GM21360 (cell line): ENCODE results near the gene IFNAR1.
"Not testable (repeated sequence)": the region's sequence is repeated elsewhere in the genome, so short reads cannot be mapped to it uniquely, and the experiment has no call there.

Experiments used
- ATAC-seq: cut with Tn5 transposase; IDR thresholded peaks from one replicate; pipeline ENCODE4 v1.9.1; 2021; ENCODE audit warnings: mild to moderate bottlenecking, moderate library complexity; ENCODE audit not compliant: unreplicated experiment

IFNAR1 gene

DNA sequence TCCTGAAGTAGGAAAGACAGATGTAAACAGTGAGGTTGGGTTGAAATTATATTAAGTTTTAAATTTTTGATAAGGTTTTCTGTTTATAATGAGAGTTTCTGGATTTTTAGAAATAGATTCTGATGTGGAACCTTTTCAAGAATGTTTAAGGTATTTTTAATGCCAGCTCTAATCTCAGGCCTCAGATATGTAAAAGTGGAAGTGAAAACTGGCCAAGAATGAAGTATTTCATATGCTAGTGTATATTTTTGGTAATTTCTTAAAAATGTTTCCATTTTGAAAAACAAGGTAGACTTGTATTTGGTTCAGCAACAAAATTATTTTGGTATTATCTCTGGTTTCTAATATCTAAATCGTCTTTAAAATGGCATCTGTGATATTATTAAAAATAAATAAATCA is 14.4 kb downstream of the IFNAR1 start:
- ATAC-seq = no peak

DNA sequence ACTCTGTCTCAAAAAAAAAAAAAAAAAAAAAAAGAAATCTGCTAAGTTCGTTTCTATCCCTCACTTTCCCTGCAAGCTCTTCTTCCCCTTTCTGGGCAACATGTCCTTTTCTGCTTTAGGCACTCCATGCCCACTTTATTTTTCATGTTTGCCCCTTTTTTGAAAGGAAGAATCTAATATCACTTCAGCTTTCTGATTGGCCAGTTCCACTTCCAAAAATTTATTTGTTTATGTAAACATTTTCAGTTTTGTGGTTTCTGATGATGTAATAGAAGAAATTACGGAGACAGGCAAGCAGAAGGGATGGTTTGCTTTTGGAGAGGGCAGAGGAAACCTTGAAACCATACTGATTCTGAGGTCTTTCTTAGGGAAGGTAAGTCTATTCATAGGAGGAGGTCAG is 15.1 kb downstream of the IFNAR1 start:
- no peak for ATAC-seq

DNA sequence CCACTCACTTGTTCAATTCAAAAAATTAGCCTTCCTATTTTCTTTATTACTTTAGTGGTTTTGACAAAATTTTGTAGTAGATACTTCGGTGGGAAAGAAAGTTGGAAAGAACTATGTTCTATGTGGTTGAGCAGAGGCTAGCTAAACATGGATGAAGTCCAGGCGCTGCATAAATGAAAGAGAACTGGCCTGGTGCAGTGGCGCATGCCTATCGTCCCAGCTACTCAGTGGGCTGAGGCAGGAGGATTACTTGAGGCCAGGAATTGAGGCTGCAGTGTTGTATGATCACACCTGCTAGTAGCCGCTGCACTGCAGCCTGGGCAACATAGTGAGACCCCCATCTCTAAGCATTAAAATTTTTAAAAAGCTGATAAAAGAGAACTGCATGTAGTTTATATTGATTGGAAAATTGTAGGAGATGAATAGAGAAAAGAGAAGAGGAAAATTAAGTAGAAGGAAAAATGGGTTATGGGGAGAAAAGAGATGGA is 21.0 kb downstream of the IFNAR1 start:
- ATAC-seq = no peak

DNA sequence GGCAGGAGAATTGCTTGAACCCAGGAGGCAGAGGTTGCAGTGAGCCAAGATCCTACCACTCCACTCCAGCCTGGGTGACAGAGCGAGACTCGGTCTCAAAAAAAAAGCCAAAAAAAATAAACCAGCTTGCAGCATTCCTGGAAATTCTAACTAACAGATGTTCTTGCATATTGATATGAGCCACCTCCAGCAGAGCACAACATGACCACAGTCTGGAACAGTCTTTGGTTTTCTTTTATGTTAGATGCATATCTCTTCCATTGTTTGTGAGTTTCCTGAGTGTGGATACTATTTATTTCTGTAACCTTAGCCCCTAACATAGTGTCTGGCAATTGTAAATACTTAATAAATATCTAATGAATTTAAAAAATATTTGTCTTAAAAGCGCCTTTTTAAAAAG is 23.9 kb downstream of the IFNAR1 start:
- ATAC-seq = no peak

DNA sequence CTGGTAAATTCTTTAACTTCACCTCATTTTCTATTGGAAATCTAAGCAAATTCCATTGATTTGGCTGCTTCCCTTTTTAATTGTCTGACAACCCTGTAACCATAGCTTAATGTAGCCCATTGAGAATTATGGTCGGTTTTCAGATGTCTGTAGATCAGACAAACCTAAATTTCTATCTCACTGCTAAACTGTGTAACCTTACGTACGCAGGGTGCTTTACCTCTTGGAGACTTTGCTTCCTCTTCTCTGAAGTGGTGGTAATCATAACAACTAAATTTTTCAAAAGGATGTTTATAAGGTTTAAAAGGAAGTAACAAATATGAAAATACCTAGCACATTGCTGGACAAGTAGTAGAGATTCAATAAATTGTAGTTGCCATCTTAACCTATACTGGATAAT is 25.9 kb downstream of the IFNAR1 start:
- ATAC-seq = no peak

DNA sequence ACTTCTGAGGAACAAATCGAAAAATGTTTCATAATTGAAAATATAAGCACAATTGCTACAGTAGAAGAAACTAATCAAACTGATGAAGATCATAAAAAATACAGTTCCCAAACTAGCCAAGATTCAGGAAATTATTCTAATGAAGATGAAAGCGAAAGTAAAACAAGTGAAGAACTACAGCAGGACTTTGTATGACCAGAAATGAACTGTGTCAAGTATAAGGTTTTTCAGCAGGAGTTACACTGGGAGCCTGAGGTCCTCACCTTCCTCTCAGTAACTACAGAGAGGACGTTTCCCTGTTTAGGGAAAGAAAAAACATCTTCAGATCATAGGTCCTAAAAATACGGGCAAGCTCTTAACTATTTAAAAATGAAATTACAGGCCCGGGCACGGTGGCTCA is 30.6 kb downstream of the IFNAR1 start:
- no peak for ATAC-seq

DNA sequence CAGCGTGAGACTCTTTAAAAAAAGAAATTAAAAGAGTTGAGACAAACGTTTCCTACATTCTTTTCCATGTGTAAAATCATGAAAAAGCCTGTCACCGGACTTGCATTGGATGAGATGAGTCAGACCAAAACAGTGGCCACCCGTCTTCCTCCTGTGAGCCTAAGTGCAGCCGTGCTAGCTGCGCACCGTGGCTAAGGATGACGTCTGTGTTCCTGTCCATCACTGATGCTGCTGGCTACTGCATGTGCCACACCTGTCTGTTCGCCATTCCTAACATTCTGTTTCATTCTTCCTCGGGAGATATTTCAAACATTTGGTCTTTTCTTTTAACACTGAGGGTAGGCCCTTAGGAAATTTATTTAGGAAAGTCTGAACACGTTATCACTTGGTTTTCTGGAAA is 31.2 kb downstream of the IFNAR1 start:
- ATAC-seq = no peak

DNA sequence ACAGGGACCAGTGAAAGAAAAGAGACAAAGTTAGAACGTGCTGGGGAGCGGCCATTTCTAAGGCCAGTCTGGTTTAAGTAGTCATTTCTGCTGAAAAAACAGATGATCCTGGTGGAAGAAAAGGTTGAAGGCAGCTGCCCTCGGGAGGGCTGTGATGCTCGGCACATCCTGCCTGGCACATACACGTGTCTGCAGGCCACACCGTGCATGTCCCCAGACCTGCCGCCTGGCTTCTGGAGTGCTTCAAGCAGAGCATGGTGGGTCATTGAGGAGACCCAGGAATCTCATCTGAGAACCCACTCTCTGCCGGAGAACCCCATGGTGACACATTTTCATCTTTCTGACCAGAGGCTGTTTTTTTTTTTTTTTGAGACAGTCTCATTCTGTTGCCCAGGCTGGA is 32.4 kb downstream of the IFNAR1 start:
- no peak for ATAC-seq

DNA sequence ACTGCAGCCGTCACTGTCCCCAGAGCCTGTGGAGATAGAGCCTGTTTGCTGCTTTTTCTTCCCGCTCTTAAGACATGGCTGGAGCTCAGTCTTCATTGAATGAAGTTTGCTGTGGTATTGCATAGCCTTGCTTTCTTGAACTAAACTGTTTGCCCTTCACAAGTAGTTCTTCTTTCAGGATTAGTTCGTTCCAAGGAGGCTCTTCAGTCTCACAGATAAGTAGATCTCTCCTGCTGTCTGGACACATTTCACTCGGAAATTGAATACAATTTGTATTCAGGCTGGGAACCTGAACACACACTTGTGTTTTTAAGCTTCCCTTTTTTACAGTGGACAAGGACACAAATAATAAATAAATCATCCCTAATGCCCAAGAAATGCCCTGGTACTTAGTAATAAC is 34.7 kb downstream of the IFNAR1 start:
- no peak for ATAC-seq

DNA sequence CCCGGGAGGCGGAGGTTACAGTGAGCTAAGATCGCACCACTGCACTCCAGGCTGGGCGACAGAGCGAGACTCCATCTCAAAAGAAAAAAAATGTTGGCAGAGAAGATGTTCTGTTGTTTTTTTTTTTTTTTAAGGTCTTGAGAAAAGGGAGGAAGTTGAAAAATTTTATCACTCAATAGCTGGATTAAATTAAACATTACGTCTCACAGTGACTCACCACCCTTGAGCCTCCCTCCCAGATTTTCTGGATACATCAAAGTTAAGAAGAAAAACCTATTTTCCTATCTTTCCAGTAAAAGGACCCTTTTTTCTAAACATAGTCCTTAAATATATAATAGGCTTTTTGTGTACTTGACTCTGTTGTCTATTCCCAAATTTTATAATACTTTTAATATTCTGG is 35.5 kb downstream of the IFNAR1 start:
- ATAC-seq = no peak

DNA sequence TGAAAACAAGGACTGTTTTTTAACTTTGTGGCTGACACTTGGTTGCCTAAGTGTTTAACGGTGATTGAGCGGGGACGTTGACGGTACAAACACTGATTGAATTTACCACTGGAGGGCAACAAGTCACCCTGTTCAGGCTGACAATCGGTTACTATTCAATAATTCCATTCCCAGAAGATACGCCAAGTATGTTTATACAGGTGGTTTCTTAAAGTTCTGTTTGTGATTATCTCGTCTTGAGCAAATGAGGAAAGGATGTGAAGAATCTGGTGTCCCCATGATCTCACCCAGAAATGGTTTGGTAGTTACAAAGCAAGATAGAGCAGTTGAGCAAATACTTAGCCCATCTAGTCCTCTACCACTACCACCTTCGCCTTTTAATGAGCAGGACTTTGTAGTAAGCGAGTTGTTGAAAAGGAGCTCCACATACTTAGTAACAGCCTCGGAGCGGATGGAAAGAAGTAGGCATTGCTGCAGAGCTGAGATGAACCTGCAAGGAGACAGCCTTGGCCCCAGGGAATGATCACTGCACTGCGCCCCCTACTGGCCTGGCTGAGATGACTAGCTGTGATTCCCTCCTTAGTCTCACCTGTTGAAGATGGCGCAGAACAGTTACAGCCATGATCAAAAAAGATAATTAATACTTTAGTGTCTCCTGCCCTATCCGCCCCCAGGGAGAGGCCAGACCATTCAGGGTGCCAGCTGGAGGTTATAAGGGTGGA is 36.3 kb downstream of the IFNAR1 start:
- ATAC-seq = peak; percentile 74

DNA sequence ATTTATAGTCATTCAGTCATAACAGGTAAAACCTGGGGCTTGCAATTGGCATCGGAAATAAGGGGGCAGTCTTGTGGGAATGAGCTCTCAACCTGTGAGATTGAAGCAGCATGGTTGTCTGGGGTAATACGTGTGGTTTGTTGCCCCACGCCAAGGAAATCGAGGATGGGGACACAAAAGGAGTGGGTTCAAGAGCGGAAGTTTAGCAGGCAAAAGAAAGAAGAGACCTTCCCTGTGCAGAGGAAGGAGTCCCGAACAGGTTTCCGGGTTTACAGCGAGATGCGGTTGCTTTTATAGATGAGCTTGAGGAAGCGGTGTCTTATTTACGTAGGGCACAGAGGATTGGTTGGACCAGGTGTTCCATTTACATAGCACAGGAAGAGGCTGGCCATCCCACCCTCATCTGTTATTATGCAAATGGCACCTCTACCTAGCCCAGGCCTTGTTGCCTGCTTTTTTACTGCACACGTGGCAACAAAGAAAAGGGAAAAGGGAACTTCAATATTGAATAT is 37.3 kb downstream of the IFNAR1 start:
- no peak for ATAC-seq

DNA sequence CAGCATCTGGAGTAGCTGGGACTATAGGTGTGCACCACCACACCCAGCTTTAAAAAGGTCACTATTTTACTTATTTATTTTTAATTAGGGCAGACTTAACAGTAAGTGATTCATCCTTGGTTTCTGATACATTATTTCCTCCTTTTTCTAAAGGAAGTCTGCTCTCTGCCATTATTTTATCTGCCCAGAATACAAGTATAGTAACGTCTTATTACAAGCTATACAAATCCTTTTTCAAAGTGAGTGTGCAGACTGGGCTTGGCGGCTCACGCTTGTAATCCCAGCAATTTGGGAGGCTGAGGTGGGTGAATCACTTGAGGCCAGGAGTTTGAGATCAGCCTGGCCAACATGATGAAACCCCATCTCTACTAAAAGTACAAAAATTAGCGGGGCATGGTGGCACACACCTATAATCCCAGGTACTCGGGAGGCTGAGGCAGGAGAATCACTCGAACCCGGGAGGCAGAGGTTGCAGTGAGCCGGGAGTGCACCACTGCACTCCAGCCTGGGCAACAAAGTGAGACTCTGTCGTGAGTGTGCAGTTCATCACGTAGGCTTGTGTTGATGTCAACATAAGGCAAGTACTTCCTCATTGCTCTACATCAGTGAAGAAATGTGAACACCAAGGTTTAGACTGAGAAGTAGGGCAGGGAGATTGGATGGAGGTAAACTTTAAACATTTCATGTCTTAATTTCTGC is 39.3 kb downstream of the IFNAR1 start:
- ATAC-seq = not testable (repeated sequence)

DNA sequence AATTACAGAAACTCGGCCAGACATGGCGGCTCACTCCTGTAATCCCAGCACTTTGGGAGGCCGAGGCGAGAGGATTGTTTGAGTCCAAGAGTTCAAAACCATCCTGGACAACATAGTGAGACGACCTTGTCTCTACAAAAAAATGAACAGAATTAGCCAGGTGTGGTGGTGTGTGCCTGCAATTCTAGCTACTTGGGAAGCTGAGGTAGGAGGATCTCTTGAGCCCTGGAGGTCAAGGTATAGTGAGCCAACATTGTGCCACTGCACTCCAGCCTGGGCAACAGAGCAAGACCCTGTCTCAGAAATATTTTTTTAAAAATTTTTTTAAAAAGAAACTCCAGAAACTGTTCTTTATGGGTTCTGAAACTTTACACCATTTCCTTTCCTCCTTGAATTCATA is 40.1 kb downstream of the IFNAR1 start:
- no peak for ATAC-seq

DNA sequence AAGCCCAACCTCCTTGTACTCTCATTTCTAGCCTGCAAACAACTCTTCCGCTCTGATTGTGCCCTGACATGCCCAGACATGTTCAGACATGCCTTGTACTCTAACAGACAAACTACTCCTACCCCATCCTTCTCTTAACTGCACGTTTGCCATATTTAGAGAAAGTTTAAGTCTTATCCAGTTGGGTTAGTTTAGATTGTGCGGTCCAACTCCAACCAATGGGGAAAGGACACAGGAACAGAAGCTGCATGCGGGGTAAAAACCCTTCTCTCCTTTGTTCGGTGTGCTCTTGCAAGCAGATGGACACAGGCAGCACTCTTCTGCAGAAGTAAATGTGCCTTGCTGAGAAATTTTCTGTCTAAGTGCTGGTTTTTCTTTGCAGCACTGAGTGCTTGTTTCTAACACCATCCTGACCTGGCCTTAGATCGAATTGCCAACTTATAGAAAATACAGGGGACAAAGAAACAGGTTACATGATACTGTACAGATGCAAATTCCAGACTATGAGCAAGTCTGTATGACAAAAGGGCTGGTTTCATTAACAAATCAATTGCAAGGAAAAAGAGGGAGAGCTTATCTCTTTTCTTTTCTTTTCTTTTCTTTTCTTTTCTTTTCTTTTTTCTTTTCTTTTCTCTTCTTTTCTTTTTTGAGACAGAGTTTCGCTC is 42.7 kb downstream of the IFNAR1 start:
- no peak for ATAC-seq

DNA sequence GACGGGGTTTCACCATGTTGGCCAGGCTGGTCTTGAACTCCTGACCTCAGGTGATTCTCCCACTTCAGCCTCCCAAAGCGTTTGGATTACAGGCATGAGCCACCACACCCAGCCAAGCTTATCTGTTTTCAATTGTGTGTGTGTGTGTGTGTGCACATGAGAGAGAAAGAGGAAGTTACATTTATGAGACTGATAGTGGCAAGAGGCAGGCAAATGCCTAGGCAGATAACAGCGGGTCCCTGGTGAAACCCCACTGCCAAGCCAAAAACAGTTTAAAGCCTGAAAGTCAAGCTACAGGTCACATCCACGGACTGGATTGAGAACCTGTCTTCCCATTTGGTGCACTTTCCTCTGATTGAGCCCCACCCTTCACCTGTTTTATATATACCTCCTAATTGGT is 43.4 kb downstream of the IFNAR1 start:
- ATAC-seq = no peak

DNA sequence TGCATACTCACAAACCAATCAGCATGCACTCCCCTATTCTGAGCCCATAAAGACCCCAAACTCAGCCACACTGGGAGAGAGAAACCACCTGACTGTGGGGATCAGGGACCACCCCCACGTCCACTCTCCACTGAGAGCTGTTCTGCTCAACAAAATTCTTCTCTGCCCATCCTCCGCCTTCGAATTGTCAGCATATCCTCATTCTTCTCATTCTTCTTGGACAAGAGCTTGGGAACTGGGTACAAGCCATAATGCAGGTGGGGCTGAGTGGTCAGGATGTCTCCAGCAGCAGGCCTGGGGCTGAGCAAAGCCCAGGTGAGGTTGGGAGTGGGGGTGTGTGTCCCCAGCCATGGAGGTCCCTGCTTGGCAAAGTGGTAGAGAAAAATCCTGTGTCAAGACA is 43.8 kb downstream of the IFNAR1 start:
- no peak for ATAC-seq

DNA sequence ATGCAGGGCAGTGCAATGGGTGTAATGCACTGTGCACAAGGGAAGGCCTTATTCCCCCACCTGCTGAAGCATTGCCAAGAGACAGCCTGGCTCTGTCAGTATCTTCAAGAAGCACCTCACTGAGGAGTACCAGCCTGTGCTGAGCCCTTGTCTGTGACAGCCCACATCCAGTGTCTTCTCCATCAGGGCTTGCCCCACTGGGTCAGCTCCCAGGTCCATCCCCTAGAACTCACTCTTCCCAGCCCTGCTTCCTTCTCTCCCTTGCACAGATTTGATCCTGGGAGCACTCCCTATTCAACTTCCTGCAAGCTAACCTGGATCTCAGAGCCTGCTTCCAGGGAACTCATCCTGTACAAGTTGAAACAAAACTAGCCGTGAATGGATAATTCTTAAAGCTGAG is 44.8 kb downstream of the IFNAR1 start:
- no peak for ATAC-seq

DNA sequence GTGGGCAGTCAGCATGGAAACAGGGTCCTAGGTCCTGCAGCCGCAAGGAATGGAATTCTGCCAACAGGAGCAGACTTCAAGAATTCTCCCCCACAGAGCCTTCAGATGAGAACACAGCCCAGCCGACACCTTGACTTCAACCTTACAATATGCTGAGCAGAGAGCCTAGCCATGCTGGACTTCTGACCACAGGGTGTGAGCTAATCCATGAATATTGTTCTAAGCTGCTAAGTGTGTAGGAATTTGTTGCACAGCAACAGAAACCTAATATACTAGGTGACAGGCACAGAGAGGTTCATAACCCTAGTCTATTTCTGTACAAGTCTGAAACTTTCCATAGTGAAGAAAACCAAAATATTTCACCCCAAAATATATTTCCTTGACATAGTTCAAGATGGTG is 45.5 kb downstream of the IFNAR1 start:
- ATAC-seq = no peak

DNA sequence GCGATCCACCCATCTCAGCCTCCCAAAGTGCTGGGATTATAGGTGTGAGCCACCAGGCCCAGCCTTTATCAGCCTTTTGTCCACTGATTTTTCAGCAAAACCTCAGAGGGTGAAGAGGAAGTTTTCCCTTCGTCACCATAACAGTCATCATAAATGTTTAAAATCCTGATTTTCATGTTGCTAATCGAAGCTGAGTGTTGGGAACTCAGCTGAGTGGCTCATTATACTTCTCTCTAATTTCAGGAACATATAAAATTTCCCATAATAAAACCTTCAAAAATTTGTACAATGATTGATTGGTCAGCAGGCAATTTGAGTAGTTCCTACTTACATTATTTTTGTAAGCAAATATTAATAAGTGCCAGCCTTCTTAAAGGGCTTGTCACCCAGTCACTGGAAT is 46.6 kb downstream of the IFNAR1 start:
- ATAC-seq = no peak

DNA sequence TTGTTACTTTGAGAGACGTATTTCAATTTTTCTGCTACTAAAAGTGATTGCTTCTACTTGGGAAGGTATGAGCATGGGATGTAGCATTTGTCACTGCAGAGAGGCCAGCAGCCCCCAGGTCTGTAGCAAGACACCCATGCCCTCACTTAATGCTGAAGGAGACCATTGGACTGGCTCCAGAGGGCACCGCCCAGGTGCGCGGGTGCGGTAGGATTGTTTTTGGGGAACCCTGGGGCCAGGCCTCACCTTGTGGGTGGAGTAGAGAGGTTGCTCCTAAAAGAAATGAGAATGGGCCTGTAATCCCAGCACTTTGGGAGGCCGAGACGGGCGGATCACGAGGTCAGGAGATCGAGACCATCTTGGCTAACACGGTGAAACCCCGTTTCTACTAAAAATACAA is 47.8 kb downstream of the IFNAR1 start:
- no peak for ATAC-seq

DNA sequence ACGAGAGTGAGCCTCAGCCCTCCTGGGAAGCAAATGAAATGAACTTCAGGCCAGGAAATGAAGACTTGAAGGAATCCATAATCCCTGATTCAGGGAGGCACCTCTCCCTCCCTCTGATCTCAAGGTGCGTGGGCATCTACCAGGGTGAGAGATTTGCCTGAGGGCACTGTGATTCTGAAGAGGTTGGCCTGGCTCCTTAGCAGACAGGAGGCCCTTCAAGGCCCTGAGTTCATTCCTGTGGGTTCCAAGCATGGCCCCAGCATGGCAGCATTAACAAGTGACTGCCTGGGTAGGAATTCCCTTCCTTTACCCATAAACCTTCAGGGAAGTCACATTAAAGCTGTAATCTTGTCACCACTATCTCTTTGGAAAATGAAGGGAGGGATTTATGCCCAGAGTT is 48.7 kb downstream of the IFNAR1 start:
- no peak for ATAC-seq
